ENCODE results near the gene SHB.

SHB gene

GRCh38 chr9:38027714-38028113, 41.3 kb downstream of the SHB start:
- no peak for ATAC-seq
- peaks cover 10% of the 10 kb centered on the region for H3K4me1 Mint-ChIP-seq
- H3K27ac Mint-ChIP-seq: no peak overlapping the region
- H3K36me3 Mint-ChIP-seq: no peaks in the 10 kb centered on the region
- H3K9me3 Mint-ChIP-seq: no peaks in the 10 kb centered on the region
- H3K4me3 Mint-ChIP-seq: no peak overlapping the region
- H3K27me3 Mint-ChIP-seq: peaks cover 16% of the 10 kb centered on the region

GRCh38 chr9:38026840-38027527, 42.0 kb downstream of the SHB start:
- Mint-ChIP-seq H3K9me3 (no peaks in the 10 kb centered on the region), H3K27me3 (peaks cover 9% of the 10 kb centered on the region), H3K4me3 (no peak overlapping the region), H3K36me3 (no peaks in the 10 kb centered on the region), H3K4me1 (peaks cover 10% of the 10 kb centered on the region), H3K27ac (no peak overlapping the region)
- ATAC-seq: no peak

GRCh38 chr9:38026021-38026809, 42.8 kb downstream of the SHB start:
- Mint-ChIP-seq H3K36me3 (no peaks in the 10 kb centered on the region), H3K27me3 (peaks cover 9% of the 10 kb centered on the region), H3K27ac (no peak overlapping the region), H3K9me3 (no peaks in the 10 kb centered on the region), H3K4me1 (peaks cover 10% of the 10 kb centered on the region), H3K4me3 (no peak overlapping the region)
- ATAC-seq: no peak

- H3K4me3 Mint-ChIP-seq: no peak overlapping the region
- H3K27ac Mint-ChIP-seq: no peak overlapping the region
- no peak for ATAC-seq
- H3K27me3 Mint-ChIP-seq: peaks cover 9% of the 10 kb centered on the region
- H3K36me3 Mint-ChIP-seq: no peaks in the 10 kb centered on the region
- peaks cover 7% of the 10 kb centered on the region for H3K4me1 Mint-ChIP-seq
- no peaks in the 10 kb centered on the region for H3K9me3 Mint-ChIP-seq
Measured at GRCh38 chr9:38025166-38025565, 43.9 kb downstream of the SHB start.

- no peak for ATAC-seq
- H3K36me3 Mint-ChIP-seq: no peaks in the 10 kb centered on the region
- no peaks in the 10 kb centered on the region for H3K9me3 Mint-ChIP-seq
- no peaks in the 10 kb centered on the region for H3K4me1 Mint-ChIP-seq
- H3K4me3 Mint-ChIP-seq: no peak overlapping the region
- H3K27me3 Mint-ChIP-seq: peaks cover 9% of the 10 kb centered on the region
- H3K27ac Mint-ChIP-seq: no peak overlapping the region
Measured at GRCh38 chr9:38024036-38024681, 44.9 kb downstream of the SHB start.

GRCh38 chr9:38023661-38024035, 45.4 kb downstream of the SHB start:
- Mint-ChIP-seq H3K27me3 (peaks cover 9% of the 10 kb centered on the region), H3K27ac (no peak overlapping the region), H3K36me3 (no peaks in the 10 kb centered on the region)

GRCh38 chr9:38022995-38023394, 46.0 kb downstream of the SHB start:
- H3K36me3 Mint-ChIP-seq: no peaks in the 10 kb centered on the region

More at GRCh38 chr9:38023661-38024035, 45.4 kb downstream of the SHB start:
- Mint-ChIP-seq H3K4me1 (no peaks in the 10 kb centered on the region), H3K4me3 (no peak overlapping the region), H3K9me3 (no peaks in the 10 kb centered on the region)
- ATAC-seq: no peak

GRCh38 chr9:38022203-38022895, 46.7 kb downstream of the SHB start:
- Mint-ChIP-seq H3K36me3 (no peaks in the 10 kb centered on the region), H3K27me3 (peaks cover 9% of the 10 kb centered on the region), H3K27ac (no peak overlapping the region), H3K4me1 (no peaks in the 10 kb centered on the region), H3K9me3 (no peaks in the 10 kb centered on the region), H3K4me3 (no peak overlapping the region)
- ATAC-seq: no peak

More at GRCh38 chr9:38022995-38023394, 46.0 kb downstream of the SHB start:
- peaks cover 9% of the 10 kb centered on the region for H3K27me3 Mint-ChIP-seq
- no peak overlapping the region for H3K27ac Mint-ChIP-seq
- no peaks in the 10 kb centered on the region for H3K9me3 Mint-ChIP-seq
- no peak for ATAC-seq
- no peaks in the 10 kb centered on the region for H3K4me1 Mint-ChIP-seq
- H3K4me3 Mint-ChIP-seq: no peak overlapping the region

GRCh38 chr9:38020151-38021076, 48.6 kb downstream of the SHB start:
- H3K9me3 Mint-ChIP-seq: no peaks in the 10 kb centered on the region
- H3K27me3 Mint-ChIP-seq: peaks cover 18% of the 10 kb centered on the region
- H3K4me3 Mint-ChIP-seq: no peak overlapping the region
- ATAC-seq: no peak
- H3K27ac Mint-ChIP-seq: no peak overlapping the region
- H3K36me3 Mint-ChIP-seq: peaks cover 5% of the 10 kb centered on the region
- no peaks in the 10 kb centered on the region for H3K4me1 Mint-ChIP-seq

GRCh38 chr9:38019731-38020130, 49.3 kb downstream of the SHB start:
- no peaks in the 10 kb centered on the region for H3K9me3 Mint-ChIP-seq
- H3K4me3 Mint-ChIP-seq: no peak overlapping the region
- H3K36me3 Mint-ChIP-seq: peaks cover 6% of the 10 kb centered on the region
- H3K27me3 Mint-ChIP-seq: peaks cover 16% of the 10 kb centered on the region
- ATAC-seq: no peak
- no peak overlapping the region for H3K27ac Mint-ChIP-seq
- no peaks in the 10 kb centered on the region for H3K4me1 Mint-ChIP-seq

GRCh38 chr9:38018958-38019602, 49.9 kb downstream of the SHB start:
- Mint-ChIP-seq H3K27ac (no peak overlapping the region), H3K27me3 (peaks cover 10% of the 10 kb centered on the region), H3K4me1 (no peaks in the 10 kb centered on the region), H3K4me3 (no peak overlapping the region), H3K9me3 (no peaks in the 10 kb centered on the region), H3K36me3 (peaks cover 6% of the 10 kb centered on the region)
- no peak for ATAC-seq

- Mint-ChIP-seq H3K4me1 (no peaks in the 10 kb centered on the region), H3K27ac (no peak overlapping the region), H3K36me3 (peaks cover 6% of the 10 kb centered on the region), H3K9me3 (no peaks in the 10 kb centered on the region), H3K4me3 (no peak overlapping the region), H3K27me3 (peaks cover 9% of the 10 kb centered on the region)
- no peak for ATAC-seq
Measured at GRCh38 chr9:38018241-38018957, 50.6 kb downstream of the SHB start.

GRCh38 chr9:38017885-38018186, 51.2 kb downstream of the SHB start:
- peaks cover 9% of the 10 kb centered on the region for H3K27me3 Mint-ChIP-seq

More at GRCh38 chr9:38017885-38018186, 51.2 kb downstream of the SHB start:
- H3K9me3 Mint-ChIP-seq: no peaks in the 10 kb centered on the region
- no peak for ATAC-seq
- H3K4me3 Mint-ChIP-seq: no peak overlapping the region
- H3K36me3 Mint-ChIP-seq: peaks cover 6% of the 10 kb centered on the region
- no peak overlapping the region for H3K27ac Mint-ChIP-seq
- no peaks in the 10 kb centered on the region for H3K4me1 Mint-ChIP-seq

Data from stimulated activated memory B cell treated with anti-CD40 and anti-IgM and Interleukin-4, amounts not matched to agents 10 μg/mL and 1 μg/mL and 100 μg/mL, for 72 hours (primary cell).